NCI-H1694 treated with DMSO at 0.1 percent for 48 hours (cell line): Measurements from ENCODE around the gene GPLD1.
"Not testable (repeated sequence)": the region's sequence is repeated elsewhere in the genome, so short reads cannot be mapped to it uniquely, and the experiment has no call there.

Experiments
- DNase-seq: peaks from one replicate; lab custom pipeline; 2025; lab: John Stamatoyannopoulos, UW

The GPLD1 gene, protein sequence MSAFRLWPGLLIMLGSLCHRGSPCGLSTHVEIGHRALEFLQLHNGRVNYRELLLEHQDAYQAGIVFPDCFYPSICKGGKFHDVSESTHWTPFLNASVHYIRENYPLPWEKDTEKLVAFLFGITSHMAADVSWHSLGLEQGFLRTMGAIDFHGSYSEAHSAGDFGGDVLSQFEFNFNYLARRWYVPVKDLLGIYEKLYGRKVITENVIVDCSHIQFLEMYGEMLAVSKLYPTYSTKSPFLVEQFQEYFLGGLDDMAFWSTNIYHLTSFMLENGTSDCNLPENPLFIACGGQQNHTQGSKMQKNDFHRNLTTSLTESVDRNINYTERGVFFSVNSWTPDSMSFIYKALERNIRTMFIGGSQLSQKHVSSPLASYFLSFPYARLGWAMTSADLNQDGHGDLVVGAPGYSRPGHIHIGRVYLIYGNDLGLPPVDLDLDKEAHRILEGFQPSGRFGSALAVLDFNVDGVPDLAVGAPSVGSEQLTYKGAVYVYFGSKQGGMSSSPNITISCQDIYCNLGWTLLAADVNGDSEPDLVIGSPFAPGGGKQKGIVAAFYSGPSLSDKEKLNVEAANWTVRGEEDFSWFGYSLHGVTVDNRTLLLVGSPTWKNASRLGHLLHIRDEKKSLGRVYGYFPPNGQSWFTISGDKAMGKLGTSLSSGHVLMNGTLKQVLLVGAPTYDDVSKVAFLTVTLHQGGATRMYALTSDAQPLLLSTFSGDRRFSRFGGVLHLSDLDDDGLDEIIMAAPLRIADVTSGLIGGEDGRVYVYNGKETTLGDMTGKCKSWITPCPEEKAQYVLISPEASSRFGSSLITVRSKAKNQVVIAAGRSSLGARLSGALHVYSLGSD

DNA sequence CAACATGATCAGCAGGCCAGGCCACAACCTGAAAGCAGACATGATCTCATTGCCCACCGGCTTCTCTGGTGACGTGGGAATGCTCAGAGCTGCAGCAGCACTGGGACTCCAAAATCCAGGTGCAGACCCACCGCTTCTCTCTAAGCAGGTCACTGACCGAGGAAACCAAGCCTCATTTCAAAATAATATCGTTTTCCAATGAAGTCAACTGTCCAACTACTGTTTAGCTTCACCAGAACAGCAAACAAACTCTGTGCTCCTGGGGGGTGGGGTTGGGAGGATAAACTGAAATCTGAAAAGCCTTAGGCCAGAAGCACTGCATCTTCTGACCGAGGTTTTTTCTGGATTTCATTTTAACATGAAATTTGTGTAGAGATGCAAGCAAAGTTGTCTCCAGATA is at the start of gene GPLD1:
Gene GPLD1, minus strand, starts transcription at position 109 of the 400 bp plus-strand sequence. Its CDS starts 67 bp downstream, at position 42.
- DNase-seq = no peak

DNA sequence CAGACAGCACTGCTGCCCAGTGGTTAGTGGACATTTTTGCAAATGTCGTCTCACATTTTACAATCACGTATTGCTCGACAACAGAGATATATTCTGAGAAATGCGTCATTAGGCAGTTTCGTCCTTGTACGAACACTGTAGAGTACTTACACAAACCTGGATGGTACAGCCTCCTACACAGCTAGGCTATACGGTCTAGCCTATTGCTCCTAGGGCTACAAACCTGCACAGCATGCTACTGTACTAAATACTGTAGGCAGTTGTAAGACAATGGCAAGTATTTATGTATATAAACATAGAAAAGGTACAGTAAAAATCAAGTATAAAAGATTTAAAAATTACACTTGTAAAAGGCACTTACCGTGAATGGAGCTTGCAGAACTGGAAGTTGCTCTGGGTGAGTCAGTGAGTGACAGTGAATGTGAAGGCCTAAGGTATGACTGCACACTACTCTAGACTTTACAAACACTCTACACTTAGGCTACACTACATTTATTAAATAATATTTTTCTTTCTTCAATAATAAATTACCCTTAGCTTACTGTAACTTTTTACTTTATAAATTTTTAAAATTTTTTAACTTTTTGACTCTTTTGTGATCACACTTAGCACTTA is 48.5 kb upstream of the GPLD1 start:
- no peak for DNase-seq

DNA sequence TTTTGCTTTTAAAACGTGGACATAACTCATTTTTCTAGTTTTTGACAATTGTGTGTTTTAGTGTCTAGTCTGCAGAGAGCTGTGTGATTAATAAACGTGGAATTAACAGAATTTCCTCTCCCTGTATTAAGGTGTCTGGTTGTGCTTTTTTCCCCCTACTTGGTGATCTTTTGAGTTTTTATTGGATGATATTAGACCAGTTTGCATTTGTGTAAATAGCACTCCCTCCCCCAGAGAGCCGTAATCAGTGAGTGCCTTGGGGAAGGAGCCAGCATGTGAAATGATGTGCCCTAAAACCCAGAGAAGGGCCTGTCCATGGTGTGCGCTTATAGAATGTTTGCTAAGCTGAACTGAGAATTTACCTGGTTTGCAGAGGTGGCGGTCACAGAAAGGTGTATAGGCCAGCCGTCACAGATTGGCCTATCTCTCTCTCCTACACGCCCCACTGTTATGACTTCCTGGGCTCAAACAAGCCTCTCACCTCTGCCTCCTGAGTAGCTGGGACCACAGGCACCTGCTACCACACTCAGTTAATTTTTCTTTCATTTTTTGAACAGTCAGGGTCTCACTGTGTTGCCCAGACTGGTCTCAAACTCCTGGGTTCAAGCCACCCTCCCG is 47.8 kb upstream of the GPLD1 start:
- no peak for DNase-seq

DNA sequence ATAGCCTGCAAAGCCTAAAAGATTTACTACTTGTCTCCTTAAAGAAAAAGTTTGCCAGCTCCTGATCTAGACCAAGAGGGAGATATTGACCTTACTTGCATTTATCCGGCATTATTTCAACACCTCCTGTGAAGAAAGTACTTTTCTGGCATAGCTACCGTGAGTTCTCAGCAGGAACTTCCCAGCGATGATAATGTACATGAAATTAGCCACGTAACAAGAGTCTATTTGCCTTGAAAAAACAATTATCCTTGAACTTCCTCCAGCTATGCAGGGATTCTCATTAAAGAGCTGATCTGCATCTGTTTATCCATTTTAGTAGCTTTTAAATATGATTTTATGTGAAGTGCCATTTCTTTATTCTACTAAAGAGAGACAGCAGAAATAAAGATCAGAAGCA is 47.1 kb upstream of the GPLD1 start:
- no peak for DNase-seq

DNA sequence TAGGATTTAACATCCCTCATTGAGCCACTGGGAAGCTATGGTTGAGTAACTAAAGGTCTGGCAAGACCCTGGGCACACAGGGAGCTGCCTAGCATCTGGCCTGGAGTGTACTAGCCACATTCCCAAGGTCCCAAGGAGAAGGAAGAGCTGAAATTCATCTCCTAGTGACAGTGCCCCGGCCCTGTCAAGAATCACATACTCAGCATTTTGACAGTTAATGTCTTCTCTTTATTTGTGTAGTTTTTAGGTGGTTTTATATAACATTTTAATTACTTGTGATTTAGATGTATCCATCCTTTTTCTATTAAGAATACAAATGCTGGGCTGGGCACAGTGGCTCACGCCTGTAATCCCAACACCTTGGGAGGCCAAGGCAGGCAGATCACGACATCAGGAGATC is 45.8 kb upstream of the GPLD1 start:
- no peak for DNase-seq

DNA sequence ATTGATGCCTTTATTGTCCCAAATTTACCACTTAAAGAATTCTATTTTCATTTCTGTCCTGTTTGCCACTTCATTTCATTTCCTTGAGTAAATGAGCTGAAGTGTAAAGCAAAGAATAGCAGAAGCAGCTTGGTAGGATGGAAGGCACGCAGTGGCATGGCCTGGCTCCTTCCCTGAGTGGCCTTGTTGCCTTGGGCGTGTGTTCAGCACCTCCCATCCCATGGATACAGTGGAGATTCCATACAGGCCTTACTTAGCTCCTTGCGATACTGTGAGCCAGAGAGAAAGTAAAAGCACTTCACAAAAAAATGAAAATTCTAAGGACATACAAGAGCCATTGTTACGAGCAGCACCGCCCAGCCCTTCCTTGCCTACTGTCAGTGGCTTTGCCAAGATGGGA is 45.0 kb upstream of the GPLD1 start:
- no peak for DNase-seq

DNA sequence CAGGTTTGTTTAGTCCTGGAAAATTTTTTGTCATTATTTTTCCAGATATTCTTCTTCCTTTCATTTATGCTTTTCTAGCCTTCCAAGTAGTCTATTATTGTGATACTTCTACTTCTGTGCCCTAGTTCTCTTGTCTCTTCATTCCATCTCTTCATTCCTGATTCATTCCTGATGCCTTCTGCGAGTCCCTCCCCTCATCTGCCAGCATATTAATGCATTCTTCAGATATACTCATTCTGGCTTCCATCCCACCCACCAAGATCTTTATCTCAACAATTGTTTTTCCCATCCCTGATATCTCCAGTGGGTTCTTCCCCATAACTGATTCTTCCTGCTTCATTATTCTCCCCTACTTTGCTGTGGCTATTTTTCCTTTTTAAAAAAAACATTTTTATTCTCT is 40.6 kb upstream of the GPLD1 start:
- DNase-seq = no peak

DNA sequence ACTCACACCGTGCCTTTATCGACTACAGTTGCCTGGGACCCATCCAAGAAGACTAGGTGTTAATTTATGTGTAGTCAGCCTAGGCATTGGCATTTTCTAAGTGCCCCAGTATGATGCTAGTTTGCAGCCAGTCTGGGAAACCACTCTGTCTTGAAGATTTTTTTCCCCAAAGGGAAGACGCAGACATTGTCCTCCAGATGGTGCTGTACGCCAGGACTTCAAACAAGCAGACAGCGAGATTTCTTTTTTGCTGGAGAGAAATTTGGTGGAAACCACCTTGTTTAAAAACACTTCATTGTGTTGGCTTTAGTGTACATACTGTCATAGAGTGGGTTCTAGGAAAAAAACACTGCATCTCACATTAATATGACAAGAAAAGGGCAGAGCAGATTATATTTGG is 35.4 kb upstream of the GPLD1 start:
- DNase-seq = peak; percentile 1

DNA sequence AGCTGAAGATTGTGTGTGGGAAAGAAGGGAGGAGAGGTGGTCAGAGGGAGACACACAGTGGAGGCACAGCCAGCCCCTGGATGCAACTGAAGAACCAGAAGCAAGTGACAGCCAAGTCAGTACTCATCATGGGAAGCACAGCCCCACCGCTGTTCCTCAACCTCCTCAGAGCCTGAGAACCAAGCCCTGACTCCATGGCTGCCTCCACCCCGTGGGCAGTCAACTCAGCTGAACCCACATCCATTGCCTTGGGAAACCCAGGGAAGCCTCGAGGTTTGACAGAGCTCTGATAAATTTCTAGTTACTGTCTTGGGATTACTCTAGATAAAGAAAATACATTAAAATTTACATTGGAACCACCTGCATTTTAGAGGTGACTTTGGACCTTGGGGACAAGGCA is 35.0 kb upstream of the GPLD1 start:
- no peak for DNase-seq

DNA sequence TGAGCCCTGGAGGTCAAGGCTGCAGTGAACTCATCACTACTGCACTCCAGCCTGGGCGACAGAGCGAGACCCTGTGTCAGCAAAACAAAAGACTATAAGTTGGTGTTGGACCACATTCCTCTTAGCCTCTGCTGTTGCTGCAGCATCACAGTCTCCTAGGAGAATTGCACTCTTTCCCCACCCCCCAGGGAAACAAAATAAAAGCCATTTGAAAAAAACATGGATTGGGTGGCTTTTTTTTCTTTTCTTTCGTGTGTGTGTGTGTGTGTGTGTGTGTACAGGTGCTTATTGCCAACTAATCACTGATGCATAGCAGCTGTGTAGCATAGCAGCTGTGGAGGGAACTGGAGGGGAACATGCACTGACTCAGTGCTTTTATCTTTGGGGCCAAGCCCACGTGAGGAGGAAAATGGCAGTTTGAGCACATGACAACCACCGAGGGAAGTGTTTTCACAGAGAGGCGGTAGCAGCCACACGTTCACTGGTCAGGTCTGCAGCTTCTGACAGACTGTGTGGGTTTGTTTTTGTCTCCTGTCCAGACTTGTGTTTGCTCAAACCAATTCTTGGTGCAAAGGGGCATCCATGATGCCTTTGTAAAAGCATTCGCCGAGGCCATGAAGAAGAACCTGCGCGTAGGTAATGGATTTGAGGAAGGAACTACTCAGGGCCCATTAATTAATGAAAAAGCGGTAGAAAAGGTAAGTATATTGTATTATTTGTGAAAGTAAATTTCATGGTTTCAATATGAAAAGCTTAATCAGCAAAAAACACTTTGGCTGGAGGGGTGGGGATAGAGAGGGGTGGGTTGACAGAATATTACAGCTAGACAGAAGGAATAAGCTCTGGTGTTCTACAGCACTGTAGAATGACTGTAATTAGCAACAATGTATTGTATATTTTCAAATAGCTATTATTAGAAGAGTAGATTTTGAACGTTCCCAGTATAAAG is 33.1 kb upstream of the GPLD1 start:
- DNase-seq = peak; percentile 27

DNA sequence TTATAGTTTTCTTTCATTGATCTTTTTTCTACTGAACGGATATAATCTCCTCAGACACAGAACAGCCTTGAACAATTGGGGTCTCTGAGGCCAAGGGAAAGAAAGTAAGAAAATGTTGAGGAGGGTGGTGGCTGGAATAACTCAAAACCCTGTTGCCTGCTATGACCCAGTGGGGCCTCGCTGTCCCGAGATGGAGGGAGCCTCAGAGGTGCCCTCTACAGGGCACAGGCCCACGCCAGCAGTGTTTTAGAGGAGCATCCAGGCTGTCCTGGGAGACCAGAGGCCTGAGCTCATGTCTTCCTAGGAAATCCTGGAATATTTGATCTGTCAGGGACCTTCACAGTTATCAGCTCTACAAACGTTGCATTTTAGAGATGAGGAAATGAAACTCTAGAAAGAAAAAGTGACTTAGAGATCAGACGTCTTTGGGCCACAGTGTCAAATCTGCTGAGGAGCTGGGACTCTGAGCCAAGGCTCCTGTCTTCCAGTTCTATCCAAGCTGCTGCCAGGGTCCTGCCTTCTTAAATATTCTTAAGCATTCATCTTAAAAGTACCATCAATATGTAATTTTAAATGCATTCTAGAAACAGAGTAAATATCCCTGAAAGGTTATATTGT is 31.7 kb upstream of the GPLD1 start:
- no peak for DNase-seq

DNA sequence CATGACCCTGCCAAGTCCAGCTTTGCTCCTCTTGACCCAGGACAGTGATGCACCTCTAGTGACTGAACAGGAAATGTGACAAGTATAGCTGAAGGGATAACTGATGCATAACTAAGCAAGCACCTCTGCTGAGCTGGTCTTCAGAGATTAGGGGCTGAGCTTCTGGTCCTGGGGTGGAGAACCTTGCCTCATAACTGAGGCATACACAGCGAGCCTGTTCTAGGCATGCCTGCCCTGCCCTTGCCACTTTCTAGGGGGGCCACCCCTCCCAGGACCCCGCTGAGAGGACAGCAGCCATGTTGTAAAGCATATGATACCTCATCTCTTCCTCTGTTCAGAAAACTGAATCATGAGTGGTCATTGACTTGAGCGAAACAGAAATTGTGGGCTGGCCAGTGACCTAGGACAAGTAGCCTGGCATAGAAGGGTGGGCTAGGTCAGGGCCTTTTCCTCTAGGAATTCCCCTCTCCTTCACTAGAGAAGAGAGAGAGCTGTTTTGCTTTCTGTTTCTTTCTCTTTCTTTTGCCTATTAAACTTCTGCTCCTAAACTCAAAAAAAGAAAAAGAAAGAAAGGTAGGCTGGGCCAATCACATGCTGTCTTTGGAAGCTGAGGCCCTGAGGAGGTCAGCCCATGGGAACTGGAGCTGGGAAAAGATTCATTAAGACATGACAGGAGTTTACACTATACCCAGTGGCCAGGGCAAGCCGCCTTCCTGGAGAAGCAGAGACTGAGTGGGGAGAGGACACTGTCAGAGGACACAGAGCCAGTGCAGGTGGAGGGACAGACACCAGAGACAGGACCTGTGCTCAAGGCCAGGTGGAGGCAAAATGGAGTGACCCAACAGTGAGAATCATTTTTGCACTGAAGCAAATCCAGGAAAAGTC is 28.5 kb upstream of the GPLD1 start:
- DNase-seq = no peak

DNA sequence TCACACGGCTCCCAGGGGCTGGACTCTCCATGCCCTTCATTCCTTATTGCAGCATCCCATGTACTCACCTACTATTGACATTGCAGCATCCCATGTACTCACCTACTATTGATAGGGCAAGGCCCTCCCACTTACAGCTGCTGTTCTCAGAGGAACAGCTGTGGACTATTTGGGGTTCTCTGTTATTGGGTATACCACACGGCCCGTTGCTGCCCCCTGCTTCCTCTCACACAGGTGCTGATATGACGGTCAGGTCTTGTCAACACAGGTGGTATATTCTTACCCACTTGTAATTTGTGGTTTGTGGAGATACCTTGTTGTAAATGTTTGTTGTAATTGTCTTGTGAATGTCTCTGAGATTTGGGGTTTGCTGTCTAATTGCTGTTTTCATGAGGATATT is 24.2 kb upstream of the GPLD1 start:
- DNase-seq = no peak

DNA sequence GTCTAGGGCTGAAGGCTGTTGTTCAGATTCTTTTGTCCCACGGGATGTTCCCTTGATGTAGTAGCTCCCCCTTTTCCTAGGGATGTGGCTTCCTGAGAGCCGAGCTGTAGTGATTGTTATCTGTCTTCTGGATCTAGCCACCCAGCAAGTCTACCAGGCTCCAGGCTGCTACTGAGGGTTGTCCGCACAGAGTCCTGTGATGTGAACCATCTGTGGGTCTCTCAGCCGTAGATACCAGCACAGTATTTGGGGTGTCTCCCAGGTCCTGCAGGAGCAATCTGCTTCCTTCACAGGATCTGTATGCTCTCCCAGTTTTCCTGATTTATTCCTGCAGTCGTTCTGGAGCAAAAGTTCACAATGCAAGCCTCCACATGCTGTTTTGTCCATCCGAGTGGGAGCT is 22.6 kb upstream of the GPLD1 start:
- not testable (repeated sequence) for DNase-seq

DNA sequence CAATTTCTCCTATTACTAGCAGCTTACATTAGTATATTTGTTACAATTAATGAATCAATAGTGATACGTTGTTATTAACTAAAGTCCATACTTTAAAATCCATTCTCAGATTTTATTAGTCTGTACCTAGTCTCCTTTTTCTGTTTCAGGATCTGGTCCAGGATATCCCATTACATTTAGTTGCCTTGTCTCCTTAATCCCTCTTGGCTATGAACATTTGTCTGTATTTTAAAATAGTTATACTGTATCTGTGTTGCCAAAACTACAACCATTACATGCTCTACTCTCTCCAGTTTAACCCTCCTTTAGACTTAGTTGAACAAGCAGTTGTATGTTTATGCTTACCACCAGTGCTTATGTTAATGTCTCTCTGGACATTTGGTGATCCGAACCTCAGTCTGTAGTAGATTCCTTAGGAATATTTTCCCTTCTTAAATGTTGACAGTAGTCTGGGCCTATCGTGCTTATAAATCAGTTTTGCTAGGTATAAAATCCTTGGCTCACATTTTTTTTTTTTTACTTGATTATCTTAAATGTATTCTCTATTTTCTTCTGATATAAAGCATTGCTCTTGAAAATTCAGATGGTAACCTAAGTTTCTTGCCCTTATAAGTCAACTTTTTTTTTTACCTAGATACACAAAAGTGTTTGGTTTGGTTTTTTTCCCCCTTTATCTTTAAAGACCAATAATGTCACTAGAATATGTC is 17.6 kb upstream of the GPLD1 start:
- DNase-seq = no peak

DNA sequence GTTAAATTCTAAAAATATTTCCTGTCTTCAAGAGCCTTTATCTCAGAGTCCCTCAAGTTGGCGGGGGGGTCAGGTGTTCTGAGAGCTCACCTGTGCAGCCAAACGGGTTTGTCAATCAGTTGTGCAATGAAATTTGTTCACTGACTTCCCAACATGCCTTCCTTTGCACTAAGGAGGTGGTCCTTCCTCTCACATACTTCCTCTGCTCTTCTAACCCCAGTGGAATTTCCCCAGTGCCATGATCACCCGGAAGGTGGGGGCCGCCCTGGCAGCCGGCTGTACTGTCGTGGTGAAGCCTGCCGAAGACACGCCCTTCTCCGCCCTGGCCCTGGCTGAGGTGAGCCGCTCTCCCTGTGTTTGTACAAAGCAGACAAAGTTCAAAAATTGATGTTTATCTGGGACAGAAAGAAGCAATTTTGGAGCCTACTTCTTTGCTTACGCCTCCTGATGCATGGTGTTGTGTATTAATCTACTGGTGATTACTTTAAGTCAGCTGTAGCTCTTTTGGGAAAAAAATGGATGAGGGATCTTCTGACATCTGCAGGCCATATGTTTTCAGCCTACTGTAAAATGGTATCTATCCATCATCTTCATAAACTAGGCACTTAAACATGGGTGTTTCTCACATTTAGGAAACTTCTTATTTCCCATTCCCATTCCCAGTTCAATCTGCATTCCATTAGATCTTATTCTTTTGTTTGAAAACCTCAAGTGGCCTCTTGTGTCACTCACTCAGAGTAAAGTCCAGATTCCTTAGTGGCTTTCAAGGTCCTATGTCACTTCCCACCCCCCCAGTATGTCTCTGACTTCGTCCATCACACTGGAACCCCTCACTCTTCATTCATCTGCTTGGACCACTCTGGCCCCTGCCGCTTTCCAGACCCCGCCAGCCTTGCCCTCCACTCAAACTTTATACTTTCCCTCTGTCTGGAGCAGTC is 15.5 kb upstream of the GPLD1 start:
- DNase-seq = no peak

DNA sequence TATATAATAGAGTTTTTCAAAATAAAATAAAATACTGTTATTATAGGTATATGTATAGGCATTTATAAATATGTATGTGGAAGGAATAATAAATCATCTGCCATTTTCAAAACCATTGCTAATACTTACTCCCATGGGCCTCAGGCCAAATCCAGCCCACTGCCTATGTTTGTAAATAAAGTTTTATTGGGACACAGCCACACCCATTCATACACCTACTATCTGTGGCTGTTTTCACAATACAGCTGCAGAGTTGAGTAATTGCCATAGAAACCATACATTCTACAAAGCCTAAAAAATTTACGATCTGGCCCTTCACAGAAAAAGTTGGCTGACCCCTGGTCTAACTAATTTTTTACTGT is 14.9 kb upstream of the GPLD1 start:
- no peak for DNase-seq

DNA sequence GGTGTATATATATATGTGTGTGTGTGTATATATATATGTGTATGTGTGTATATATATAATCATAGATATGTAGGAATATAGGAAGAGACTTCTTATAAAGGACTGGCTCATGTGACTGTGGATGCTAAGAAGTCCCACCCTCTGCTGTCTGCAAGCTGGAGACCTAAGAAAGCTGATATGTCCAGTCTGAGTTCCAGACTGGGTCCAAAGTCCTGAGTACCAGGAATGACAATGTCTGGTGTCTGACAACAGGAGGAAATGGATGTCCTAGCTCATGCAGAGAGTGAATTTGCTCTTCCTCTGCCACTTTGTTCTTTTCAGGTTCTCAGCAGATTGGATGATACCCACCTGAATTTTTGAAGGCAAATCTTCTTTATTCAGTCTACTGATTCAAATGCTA is 12.5 kb upstream of the GPLD1 start:
- DNase-seq = no peak
